Eye (tissue), 1 donor: Measurements from ENCODE around the gene MADD.
A peak's percentile ranks its signal among the peaks of the same experiment; 100 is the strongest.

Experiments used
- DNase-seq: peaks from one replicate; pipeline ENCODE4 v3.0.0-alpha.2; 2015

The MADD gene

DNA sequence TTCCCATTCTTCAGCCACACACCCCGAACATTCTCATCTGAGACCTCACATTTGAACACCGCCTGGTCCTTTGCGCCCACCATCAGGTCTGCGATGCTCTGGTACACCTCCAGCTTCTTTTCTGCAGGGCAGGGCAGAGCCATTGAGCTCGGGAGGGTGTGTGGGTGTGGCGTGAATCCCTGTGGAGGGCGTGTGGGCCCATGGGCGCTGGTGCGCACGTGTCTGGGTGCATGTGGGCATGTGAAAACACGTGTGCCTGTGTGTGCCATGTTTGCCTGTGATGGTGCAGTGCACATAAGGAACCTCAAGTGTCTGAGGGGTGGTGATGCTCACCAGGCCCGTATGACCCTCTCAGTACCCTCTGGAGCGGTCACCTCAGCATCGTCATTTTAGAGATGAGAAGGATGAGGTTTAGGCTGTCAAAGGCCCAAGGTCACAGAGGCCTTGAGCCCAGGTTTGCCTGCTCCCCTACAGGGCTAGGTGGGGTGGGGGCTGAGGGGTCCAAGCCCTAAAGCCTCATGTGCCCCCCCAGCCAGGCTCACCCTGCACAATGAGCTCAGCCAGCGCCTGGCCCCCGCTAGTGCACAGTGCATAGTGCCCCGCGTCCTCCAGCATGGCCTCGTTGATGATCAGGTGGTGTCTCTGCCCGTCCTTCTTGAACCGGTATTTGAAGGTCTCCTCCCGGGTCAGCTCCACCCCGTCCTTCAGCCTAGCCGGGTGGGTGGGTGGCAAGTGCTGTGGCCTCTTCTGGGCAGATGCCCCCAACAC is 72.3 kb downstream of the MADD start:
- no peak for DNase-seq

DNA sequence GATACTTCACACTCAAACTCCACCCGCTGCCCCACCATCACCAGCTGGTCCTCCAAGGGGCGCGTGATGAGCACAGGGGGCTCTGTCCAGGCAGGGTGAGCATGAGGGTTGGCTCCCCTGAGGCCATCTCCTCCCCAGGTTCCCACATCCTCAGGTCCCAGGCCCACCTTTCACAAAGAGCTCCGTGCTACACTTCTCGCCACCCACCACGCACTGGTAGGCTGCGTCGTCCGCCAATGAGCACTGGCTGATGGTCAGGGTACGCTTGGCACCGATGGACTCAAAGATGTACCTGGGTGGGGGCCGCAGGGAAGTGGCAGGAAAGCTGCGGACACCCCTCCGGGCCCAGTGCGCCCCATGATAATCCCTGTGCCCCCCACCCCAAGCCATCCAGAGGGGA is 72.9 kb downstream of the MADD start:
- no peak for DNase-seq

DNA sequence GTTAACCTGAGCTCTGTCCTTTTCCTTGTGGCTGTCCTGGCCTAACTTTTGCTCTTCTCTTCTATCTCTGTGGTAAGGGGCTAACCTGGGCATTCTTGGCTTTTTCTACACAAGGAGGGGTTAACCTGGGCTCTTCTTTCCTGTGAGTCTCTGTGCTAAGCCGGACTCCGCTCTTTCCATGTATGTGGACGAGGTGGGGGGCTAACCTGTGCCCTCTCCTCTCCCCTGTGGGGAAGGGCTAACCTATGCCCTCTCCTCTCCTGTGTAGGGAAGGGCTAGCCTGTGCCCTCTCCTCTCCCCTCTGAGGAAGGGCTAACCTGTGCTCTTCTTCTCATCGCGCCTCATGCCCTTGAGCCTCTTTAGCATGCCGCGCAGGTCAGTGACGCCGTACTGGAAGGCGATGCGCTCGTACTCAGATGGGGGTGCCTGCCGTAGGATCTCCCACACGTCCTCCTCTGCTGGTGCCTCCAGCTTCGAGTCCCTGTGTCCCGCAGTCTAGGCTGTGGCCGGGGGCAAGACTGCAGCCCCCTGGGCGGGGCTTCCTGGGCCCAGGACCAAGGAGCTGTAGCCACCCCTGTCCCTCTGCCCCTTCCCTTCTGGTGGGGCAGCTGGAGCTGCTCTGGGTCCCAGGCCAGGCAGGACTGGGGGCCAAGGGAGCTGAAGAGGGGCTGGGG is 76.1 kb downstream of the MADD start:
- no peak for DNase-seq

DNA sequence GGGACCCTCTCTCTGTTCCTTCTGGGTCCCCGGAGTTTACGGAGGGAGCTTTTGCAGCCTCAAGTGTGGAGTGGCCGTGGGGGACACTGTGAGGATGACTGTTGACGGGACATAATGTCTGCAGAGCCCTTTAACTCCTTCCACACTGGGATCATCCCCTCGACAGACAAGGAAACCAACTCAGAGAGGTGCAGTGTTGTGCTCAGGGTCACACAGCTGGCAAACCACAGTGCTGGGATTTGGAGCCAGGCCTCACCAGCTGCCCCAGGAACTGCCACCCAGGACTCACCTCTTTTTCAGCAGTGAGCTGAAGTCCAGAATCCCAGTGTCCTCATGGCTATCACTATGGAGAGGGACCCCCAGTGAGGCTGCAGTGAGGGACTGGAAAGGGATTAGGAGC is 77.2 kb downstream of the MADD start:
- no peak for DNase-seq

DNA sequence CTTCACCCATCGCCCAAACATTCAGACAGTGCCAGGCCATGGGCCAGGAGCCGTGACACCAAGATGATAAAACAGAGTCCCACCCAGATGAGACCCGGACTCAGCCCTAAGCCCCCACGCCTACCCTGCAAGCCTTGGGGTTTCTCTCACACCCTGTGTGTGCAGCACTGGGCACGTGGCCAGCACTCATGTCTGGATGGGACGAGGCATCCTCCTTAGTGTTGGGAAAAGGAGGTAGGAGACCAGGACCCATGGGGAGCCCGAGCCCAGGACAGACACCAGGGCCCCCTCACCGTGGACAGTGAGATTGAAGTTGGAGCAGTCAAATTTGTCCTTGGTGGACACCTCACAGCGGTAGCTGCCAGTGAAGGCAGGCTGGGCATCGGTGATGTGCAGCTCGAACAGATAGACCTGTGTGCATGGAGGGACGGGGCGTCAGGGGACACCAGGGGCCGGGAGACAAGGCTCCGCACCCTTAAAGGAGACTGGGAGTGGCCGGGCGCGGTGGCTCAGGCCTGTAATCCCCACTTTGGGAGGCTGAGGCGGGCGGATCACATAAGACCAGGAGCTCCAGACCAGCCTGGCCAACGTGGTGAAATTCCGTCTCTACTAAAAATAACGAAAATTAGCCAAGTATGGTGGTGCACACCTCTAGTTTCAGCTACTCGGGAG is 78.3 kb downstream of the MADD start:
- DNase-seq: no peak

DNA sequence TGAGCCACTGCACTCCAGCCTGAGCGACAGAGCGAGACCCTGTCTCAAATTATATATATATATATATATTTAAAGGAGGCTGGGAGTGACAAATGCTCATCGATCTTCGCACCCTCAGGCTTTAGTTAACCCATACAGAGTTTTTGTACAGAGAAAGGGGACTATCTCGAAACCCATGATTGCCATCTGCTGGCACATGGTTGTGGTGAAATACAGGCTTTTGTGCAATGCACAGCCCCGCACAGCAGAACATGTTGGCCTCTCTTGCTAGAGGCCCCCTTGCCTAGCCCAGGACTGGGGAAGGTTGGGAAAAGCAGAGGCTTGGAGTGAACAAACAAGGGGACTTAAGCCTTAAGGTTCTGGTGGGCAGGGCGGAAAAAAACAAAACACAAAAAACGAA is 78.9 kb downstream of the MADD start:
- DNase-seq: peak; percentile 50

DNA sequence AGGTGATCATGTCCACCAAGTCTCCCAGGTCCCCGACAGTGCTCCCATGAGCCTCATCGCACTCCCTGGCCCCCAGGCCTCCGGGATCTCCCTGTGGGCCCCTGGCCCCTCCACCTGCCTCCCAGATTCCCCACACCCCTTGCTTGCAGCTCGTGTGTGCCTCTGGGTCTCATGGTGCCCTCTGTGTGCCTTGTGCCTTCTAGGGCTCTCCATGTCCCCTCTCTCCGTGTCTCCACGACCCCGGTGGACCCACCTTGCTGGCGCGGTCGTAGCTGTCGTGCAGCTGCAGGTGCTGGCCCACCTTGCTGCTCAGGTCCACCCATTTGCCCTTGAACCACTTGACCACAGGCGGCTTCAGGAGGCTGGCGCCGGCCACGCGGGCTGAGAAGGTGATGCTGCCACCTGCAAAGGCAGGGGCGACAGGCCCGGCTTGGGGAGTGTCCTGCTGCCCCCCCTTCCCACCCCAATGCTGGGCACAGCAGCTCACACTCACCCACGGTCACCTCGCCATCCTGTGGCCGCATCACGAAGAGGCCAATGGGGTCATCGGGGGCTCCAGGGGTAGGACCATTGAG is 79.7 kb downstream of the MADD start:
- no peak for DNase-seq

DNA sequence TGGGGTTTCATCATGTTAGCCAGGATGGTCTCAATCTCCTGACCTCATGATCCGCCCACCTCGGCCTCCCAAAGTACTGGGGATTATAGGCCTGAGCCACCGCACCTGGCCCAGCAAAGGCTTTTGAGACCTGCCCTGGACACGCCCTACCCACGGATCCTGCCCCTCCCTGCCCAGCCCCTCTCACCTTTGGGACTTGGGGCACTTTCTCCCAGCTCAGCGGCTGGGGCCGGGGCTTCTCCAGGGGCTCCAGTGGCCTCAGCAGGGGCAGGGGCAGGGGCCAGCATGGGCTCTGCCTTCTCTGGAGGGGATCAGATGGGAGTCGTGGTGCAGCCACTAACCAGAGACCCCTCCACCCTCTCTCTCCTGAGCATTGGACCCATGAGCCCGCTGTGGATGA is 80.4 kb downstream of the MADD start:
- DNase-seq: no peak

DNA sequence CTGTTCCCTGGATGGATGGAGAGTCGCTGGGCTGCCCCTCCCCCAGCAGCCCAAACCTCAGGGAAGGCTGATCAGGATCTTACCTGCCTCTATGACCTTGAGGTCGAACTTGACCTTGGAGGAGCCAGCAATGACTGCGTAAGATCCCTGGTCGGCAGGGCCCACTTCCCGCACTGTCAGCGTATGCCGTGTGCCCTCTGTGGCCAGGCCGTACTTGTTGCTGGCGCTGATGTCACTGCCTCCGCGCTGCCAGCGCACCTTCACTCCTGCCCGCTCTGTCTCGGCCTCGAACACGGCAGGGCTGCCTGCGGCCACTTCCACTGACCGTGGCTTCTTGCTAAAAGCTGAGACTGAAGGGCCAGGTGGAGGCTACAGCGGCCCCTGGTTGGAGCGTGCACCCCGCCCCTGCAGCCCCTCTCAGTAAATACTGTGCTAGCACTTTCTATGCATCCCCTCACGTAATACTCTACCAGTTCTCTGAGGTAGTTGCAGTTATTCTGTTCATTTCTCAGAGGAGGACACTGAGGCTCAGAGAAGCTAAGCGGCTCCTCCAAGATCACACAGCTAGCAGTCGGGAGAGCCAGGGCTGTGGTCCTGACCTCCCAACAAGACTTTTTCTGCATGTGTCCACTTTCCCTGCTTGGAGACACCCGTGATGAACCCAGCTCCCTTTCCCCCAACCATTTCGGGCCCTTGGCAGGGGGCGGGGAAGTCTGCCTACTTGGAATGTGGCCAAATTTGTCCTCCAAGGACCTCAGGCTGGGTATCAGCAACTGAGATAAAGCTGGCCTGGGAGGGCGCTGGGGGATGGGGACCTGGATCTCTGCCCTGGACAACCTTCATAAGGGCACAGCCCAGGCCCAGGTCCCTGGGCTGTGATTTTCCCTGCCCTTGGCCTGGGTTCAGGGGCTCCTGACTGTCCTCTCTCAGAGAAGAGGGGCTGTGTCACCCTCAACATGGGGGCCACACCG is 81.5 kb downstream of the MADD start:
- no peak for DNase-seq

DNA sequence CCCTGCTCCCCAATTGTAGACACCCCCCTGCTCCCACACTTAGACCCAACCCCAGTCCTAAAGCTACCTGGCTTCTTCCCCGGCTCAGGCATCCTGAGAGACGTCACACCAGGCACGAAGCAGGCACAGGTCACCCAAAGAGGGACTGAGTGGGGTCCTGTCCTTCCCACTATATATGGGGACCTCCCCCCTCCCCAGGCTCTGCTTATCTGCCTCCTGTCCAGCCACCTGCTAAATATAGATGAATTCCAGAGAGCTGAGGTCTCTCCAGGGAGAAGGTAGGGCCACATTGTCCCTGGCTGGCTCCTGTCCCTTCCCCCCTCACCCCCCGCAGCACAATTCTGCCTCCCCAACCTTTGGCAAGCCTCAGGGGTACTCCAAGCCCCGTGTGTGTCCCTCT is 82.6 kb downstream of the MADD start, which contains the start of gene MYBPC3:
Gene MYBPC3 (minus strand): TSS at position 147 of the 400 bp plus-strand sequence. CDS start 55 bp downstream, at position 92.
- DNase-seq: no peak

DNA sequence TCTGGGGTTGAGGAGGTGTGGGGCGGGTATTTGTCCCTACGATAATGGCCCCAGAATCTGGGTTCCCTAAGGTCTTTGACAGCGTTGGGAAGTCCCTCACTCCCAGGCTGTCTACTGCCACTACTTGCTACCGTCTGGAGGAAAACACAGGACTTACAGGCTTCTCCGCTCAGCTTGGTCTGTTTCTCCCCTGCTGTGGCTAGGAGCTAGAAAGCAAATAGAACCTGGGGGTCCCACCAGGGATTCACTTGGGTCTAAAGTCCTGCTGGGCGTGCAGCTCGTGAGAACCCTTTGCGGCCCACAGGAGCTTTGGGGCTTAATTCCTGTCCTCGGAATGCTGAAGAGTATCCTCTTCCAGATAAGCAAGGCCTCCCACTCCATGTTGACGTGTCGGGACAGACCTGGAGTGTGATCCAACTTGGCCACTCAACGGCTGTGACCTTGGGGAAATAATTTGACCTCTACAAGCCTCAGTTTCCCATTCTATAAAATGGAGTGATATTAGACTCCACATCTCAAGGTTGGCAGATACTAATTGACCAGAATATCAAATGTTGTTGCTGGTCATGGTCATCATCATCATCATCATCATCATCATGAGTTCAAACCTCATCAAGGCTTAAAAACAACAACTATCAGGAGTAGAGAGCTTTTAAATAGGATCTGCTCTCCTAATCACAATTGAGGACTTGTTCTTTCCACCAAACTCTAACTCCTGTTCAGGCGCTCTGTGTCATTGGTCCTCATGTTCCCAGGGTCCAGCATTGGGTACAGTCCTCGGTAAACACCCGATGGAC is 84.2 kb downstream of the MADD start:
- no peak for DNase-seq

DNA sequence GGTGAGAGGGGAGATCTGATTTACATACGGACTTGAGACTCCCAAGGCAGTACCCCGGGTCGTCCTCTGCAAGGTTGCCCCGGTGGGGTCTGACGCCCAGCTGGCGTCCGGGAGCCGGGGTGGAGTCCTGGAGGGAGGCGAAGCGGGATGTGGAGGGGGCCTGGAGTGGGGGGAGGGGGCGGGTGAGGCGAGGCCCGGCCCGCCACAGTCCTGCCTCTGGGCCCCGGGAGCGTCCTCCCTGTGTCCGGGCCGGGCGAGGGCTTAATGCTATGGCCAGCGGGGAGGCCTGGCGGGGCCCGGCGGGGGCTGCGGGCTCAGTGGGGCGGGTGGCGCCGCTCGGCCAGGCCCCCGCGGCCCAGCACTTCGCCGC is 85.0 kb downstream of the MADD start:
- peak; percentile 42 for DNase-seq

DNA sequence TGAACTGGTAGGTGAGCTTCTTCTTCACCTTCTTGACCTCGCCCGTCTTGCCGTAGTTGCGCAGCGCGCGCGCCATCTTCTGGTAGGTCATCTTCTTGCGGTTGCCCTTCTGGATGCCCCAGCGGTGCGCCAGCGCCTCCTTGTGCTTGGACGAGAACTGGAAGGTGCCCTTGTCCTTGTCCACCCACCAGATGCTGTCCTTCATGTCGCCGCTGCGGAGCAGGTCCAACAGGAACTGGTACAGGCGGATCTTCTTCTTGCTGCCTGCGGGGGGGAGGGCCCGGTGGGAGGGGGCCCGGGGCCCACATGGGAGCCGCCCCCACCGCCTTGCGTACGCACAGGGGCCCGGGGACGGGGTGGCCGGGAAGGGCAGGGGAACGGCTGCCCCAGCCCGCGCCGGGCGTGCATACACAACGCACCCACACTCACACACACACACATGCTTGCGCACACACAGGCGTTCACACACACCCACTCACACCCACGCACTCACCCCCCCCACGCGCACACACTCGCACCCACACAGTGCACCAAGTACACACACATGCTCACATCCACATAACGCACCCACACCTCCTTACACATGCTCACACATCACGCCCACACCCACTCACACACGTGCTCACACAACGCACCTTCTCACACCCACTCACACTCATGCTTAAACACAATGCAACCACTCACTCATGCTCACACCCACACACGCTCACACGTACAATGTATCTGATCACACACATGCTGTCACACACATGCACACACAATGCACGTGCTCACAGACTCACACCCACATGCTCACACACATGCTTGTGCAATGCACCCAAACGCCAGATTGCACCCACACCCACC is 85.6 kb downstream of the MADD start:
- DNase-seq: peak; percentile 95

DNA sequence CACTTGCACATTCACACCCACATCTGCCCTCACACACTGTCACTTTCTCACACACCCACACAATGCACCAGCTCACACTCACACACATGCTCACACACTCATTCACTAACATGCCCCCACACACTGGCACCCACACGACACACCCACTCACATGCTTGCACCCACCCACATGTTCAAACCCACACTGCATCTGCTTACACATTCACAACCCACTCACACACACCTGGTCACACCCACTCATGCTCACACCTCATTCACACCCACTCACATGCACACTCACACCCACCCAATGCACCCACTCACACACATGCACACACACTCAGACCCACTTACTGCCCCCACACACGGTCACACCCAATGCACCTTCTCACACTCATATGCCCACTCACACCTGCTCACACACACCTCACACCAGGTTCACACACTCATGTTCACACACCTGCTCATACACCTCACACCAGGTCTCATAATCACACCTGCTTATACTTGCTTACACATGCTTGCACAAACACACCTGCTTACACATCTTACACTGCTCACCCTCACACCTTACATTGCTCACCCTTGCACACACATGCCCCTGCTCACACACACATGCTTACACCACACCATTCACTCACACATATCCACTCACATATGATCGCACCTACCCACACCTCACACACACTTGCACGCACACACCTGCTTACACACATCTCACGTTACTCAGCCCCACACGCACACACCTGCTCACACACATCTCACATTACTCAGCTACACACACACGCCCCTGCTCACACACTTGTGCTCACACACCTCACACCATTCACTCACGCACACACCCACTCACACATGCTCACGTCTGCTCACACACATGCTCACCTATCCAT is 86.4 kb downstream of the MADD start:
- no peak for DNase-seq

DNA sequence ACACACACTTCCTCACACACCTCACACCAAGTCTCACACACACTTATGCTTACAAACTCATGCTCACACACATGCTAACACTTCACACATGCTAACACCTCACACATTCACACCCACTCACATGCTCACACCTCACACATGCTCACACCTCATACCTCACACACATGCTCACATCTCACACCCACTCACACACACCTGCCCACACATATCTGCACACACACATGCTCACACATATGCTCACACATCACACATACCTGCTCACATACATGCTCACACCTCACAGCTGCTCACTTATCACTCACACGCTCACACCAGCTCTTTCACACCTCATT is 87.0 kb downstream of the MADD start:
- no peak for DNase-seq

DNA sequence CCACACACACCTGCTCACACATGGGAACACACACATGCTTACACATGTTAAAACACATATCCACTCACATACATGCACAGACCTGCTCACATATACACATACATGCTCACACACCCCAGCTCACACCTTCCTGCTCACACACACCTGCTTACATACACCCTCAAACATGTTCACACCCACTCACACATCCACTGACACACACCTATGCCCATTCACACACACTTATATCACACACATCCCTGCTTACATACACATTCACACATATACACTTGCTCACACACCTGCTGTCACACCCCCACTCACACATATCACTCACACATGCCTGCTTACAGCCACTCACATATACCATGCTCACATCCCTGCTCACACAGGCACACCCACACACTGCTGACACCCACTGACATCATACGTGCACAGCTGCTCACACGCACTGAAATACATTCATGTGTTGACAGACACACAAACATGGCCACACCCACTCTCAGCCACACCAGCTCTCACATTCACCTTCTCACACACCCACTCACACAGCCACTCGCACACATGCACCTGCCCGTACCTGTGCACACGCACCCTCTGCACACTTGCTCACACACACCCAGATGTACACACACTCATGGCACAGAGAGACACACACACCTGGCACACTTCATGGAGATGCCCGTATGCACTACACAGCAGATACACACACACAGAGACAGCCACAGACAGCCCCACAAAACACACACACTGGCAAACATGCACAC is 88.2 kb downstream of the MADD start:
- DNase-seq: no peak

DNA sequence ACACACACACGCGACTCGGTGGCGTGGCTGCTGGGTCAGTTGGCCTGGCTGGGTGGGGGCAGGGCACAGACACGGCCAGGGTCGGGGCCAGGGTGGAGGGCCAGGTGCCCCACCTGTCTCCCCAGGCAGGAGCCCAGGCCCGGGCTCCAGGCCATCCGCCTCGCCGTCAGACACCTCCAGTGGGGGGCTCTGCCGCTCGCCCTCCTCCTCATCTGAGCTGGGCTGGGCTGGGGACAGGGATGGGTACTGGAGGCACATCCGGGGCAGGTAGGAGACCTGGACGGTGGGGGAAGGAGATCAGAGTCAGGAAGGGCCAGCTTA is 88.8 kb downstream of the MADD start:
- no peak for DNase-seq

DNA sequence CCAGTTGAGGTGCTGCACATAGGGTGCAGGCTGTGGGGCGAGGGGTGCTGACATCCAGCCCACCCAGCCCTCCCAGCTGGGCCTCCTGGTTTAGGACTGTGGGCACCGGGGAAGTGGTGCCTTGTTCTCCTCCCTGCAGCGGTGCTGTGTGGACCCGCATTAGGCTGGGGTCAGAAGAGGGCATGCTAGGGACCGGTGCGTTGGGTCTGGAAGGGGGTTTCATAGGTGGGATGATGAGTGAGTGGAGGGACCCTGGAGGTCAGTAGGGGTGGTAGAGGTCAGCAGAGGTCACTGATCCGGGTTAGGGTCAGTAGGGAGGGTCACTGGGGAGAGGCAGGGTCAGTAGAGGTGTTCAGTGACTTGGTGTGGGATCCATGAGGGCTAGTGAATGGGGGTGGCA is 89.2 kb downstream of the MADD start:
- DNase-seq: no peak

DNA sequence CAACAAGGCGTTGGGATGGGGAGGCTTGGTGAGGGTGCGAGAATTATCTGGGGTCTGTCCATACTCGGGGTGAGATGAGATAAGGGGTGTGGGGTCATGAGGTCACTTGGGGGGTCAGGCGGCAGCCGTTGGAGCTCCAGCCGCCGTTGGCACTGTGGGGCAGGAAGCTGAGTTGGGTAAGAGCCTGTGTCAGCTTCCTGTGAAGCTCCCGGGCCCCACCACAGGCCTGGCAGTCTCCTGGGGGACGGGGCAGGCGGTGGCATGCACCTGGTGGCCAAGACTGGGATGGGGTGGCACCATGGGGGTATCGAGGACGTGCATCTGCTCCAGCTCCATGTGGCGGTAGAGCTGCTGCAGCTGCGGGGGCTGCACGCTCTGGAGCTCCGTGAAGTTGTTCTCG is 89.7 kb downstream of the MADD start:
- no peak for DNase-seq
